A673 (cell line): Measurements from ENCODE around the gene RAB37. TPM values are rescaled to one million over a fixed set of nuclear protein-coding genes. Genes with fewer than 3 reads are reported as not detected.

Experiments
- BruUV-seq: library from RNA; stranded (reverse); fragments of 400-500 nt; replicated peaks from 2 replicates; lab custom pipeline; 2021; lab: Mats Ljungman, UMichigan
- CTCF ChIA-PET: fragments of 300-600 bp; sonication (Branson Sonifier 250); formaldehyde crosslinking; loops from one replicate; lab custom pipeline; 2022; ENCODE audit warnings: antibody characterized with exemption; lab: Charles Lee
- POLR2A ChIA-PET: fragments of 300-600 bp; sonication (Branson Sonifier 250); formaldehyde crosslinking; loops from one replicate; lab custom pipeline; 2022; ENCODE audit warnings: antibody characterized with exemption; ENCODE audit not compliant: low non-redundant PET; lab: Charles Lee
- DNase-seq: peaks from one replicate; pipeline ENCODE4 v3.0.0-alpha.2; 2015; ENCODE audit warnings: low spot score
- H3K27ac ChIP-seq: fragments of 200-600 bp; sonication (generic); 2 replicates; pipeline ENCODE4 v1.5.1; 2016; ENCODE audit warnings: mixed run types, low read depth, mild to moderate bottlenecking, mixed read lengths, antibody characterized with exemption, low read length; ENCODE audit not compliant: poor library complexity, severe bottlenecking
- H3K27me3 ChIP-seq: fragments of 200-600 bp; sonication (generic); replicated peaks from 2 replicates; pipeline ENCODE4 v1.6.1; 2017; ENCODE audit warnings: mixed run types, low read depth, mild to moderate bottlenecking, mixed read lengths, antibody characterized with exemption, low read length; ENCODE audit not compliant: insufficient read depth, poor library complexity
- H3K36me3 ChIP-seq: fragments of 200-600 bp; sonication (generic); 2 replicates; pipeline ENCODE4 v1.6.1; 2016; ENCODE audit warnings: mixed run types, mild to moderate bottlenecking, mixed read lengths, antibody characterized with exemption, low read length; ENCODE audit not compliant: insufficient read depth, poor library complexity, severe bottlenecking
- H3K4me1 ChIP-seq: fragments of 200-600 bp; sonication (generic); 2 replicates; pipeline ENCODE4 v1.6.1; 2017; ENCODE audit warnings: mixed run types, mild to moderate bottlenecking, mixed read lengths, antibody characterized with exemption, low read length; ENCODE audit not compliant: insufficient read depth, poor library complexity, severe bottlenecking
- H3K4me3 ChIP-seq: fragments of 200-600 bp; sonication (generic); 2 replicates; pipeline ENCODE4 v1.5.1; 2016; ENCODE audit warnings: low read depth, mixed run types, mild to moderate bottlenecking, mixed read lengths, low read length; ENCODE audit not compliant: poor library complexity, severe bottlenecking
- H3K9me3 ChIP-seq: fragments of 200-600 bp; sonication (generic); 2 replicates; pipeline ENCODE4 v1.6.1; 2016; ENCODE audit warnings: mixed run types, low read depth, mild to moderate bottlenecking, mixed read lengths, antibody characterized with exemption, low read length; ENCODE audit not compliant: poor library complexity, severe bottlenecking
- CTCF ChIP-seq: fragments of 300-800, 200-600 bp; sonication (generic); conservative IDR thresholded peaks from 2 replicates; pipeline ENCODE4 v1.5.1; 2017; ENCODE audit warnings: low read depth, mild to moderate bottlenecking, antibody characterized with exemption, low read length, moderate library complexity, mixed read lengths
- EZH2 ChIP-seq: fragments of 200-600 bp; sonication (generic); IDR thresholded peaks from 2 replicates; pipeline ENCODE4 v1.6.1; 2017; ENCODE audit warnings: borderline replicate concordance, low read depth, mild to moderate bottlenecking, mixed read lengths, antibody characterized with exemption, low read length; ENCODE audit not compliant: poor library complexity, severe bottlenecking
- intact Hi-C: fragments of 100-400 bp; cut with micrococcal nuclease; formaldehyde crosslinking; loops from one replicate; pipeline ENCODE4 v1.10.0; 2022; ENCODE audit not compliant: unreplicated experiment
- total RNA-seq: library from RNA; stranded (reverse); gene quantifications from 2 replicates; pipeline ENCODE4 v1.2.3, GENCODE V29; 2021

Gene RAB37
- total RNA-seq, 1 experiment from 2014 or later = not detected

- ChIA-PET CTCF (no interaction called here), POLR2A (no interaction called here)
- intact Hi-C loops = no loop called here
- no peak for TF ChIP-seq EZH2
- TF ChIP-seq CTCF = no peak
- H3K36me3 ChIP-seq = no peaks in the 10 kb centered on the region
- no TSS peak for BruUV-seq
- no peaks in the 10 kb centered on the region for H3K27me3 ChIP-seq
- H3K9me3 ChIP-seq = no peaks in the 10 kb centered on the region
- no peak overlapping the region for H3K27ac ChIP-seq
- peaks cover 39% of the 10 kb centered on the region for H3K4me1 ChIP-seq
- H3K4me3 ChIP-seq = no peak overlapping the region
- no peak for DNase-seq
Measured at GRCh38 chr17:74755533-74755932, 18.5 kb downstream of the RAB37 start.

- POLR2A ChIA-PET = no interaction called here
- H3K9me3 ChIP-seq = no peaks in the 10 kb centered on the region
- no peaks in the 10 kb centered on the region for H3K27me3 ChIP-seq
- intact Hi-C loops = no loop called here
- H3K36me3 ChIP-seq = no peaks in the 10 kb centered on the region
- DNase-seq = no peak
- no TSS peak for BruUV-seq
- peaks cover 47% of the 10 kb centered on the region for H3K4me1 ChIP-seq
- H3K4me3 ChIP-seq = no peak overlapping the region
- CTCF ChIA-PET = no interaction called here
- no peak for TF ChIP-seq EZH2
- no peak for TF ChIP-seq CTCF
- no peak overlapping the region for H3K27ac ChIP-seq
Measured at GRCh38 chr17:74756891-74757290, 19.8 kb downstream of the RAB37 start.

- CTCF ChIA-PET = no interaction called here
- BruUV-seq = no TSS peak
- H3K4me1 ChIP-seq = peaks cover 47% of the 10 kb centered on the region
- peak overlapping the region; percentile 47 for H3K27ac ChIP-seq
- H3K9me3 ChIP-seq = no peaks in the 10 kb centered on the region
- no peaks in the 10 kb centered on the region for H3K27me3 ChIP-seq
- POLR2A ChIA-PET = no interaction called here
- intact Hi-C loops = no loop called here
- no peaks in the 10 kb centered on the region for H3K36me3 ChIP-seq
- H3K4me3 ChIP-seq = no peak overlapping the region
- no peak for TF ChIP-seq EZH2
- no peak for TF ChIP-seq CTCF
- DNase-seq = no peak
Measured at GRCh38 chr17:74757502-74757901, 20.4 kb downstream of the RAB37 start.
